Smooth muscle cell (in vitro differentiated cells): ENCODE measurements around the gene EXD3. TPM values are rescaled to one million over a fixed set of nuclear protein-coding genes. Genes with fewer than 3 reads are reported as not detected.

Experiments
- DNase-seq: peaks from one replicate; lab custom pipeline; 2025; ENCODE audit not compliant: unreplicated experiment; lab: John Stamatoyannopoulos, UW
- H2AFZ ChIP-seq: fragments of 200-600 bp; sonication (generic); 2 replicates; pipeline ENCODE4 v1.6.0; 2016; ENCODE audit warnings: antibody characterized with exemption, low read depth, mild to moderate bottlenecking
- H3F3A ChIP-seq: fragments of 200-600 bp; sonication (generic); 2 replicates; pipeline ENCODE4 v1.6.0; 2017; ENCODE audit warnings: antibody characterized with exemption, low read depth
- H3K27ac ChIP-seq: fragments of 200-600 bp; sonication (generic); 2 replicates; pipeline ENCODE4 v1.5.1; 2016; ENCODE audit warnings: low read depth, mild to moderate bottlenecking
- H3K27me3 ChIP-seq: fragments of 200-600 bp; sonication (generic); 2 replicates; pipeline ENCODE4 v1.6.1; 2016; ENCODE audit warnings: low read depth, mild to moderate bottlenecking
- H3K36me3 ChIP-seq: fragments of 200-600 bp; sonication (generic); 2 replicates; pipeline ENCODE4 v1.5.1; 2016; ENCODE audit warnings: low read depth
- H3K4me1 ChIP-seq: fragments of 200-600 bp; sonication (generic); 2 replicates; pipeline ENCODE4 v1.5.1; 2016; ENCODE audit warnings: low read depth
- H3K4me2 ChIP-seq: fragments of 200-600 bp; sonication (generic); 2 replicates; pipeline ENCODE4 v1.6.0; 2016; ENCODE audit warnings: mild to moderate bottlenecking
- H3K4me3 ChIP-seq: fragments of 200-600 bp; sonication (generic); 2 replicates; pipeline ENCODE4 v1.5.1; 2016; ENCODE audit warnings: mild to moderate bottlenecking
- H3K79me2 ChIP-seq: fragments of 200-600 bp; sonication (generic); 2 replicates; pipeline ENCODE4 v1.6.0; 2016; ENCODE audit warnings: low read depth, mild to moderate bottlenecking
- H3K9ac ChIP-seq: fragments of 200-600 bp; sonication (generic); 2 replicates; pipeline ENCODE4 v1.6.0; 2016; ENCODE audit warnings: low read depth
- H3K9me3 ChIP-seq: fragments of 200-600 bp; sonication (generic); replicated peaks from 2 replicates; pipeline ENCODE4 v1.5.1; 2016; ENCODE audit warnings: low read depth
- H4K20me1 ChIP-seq: fragments of 200-600 bp; sonication (generic); 2 replicates; pipeline ENCODE4 v1.6.0; 2016; ENCODE audit warnings: low read depth
- CTCF ChIP-seq: fragments of 200-600 bp; sonication (generic); IDR thresholded peaks from 2 replicates; pipeline ENCODE4 v1.5.1; 2017; ENCODE audit warnings: borderline replicate concordance, mild to moderate bottlenecking, antibody characterized with exemption; ENCODE audit not compliant: insufficient read depth, poor library complexity, severe bottlenecking
- WGBS: methylation state at CpG from one replicate; pipeline ENCODE4 v1.1.7; 2016; ENCODE audit warnings: low lambda C conversion rate; 5-methylcytosine and 5-hydroxymethylcytosine counted together
- polyA plus RNA-seq: library from polyadenylated mRNA; unstranded; fragments of >200 nt; fragmentation: Nextera tagmentation; extraction: Ambion mirVana; gene quantifications from 2 replicates; pipeline ENCODE4 v1.2.1, GENCODE V29; 2016
- total RNA-seq: library from RNA; depleted of rRNA; stranded (reverse); fragments of >200 nt; gene quantifications from 2 replicates; pipeline ENCODE4 v1.2.3, GENCODE V29; 2014

The EXD3 gene
- total and polyA plus RNA-seq, 2 experiments from 2014 or later = 3.1 to 15.7 TPM

- Histone ChIP-seq H3K9me3 (no peaks in the 10 kb centered on the region), H2AFZ (no peak overlapping the region), H3K27ac (peak overlapping the region; percentile 52), H3K27me3 (no peaks in the 10 kb centered on the region), H3K4me1 (peaks cover 26% of the 10 kb centered on the region), H3K36me3 (no peaks in the 10 kb centered on the region), H3K4me3 (no peak overlapping the region), H3K4me2 (no peak overlapping the region), H3F3A (no peaks in the 10 kb centered on the region), H3K79me2 (no peaks in the 10 kb centered on the region), H3K9ac (no peak overlapping the region), H4K20me1 (no peaks in the 10 kb centered on the region)
- DNase-seq = no peak
- WGBS = 86% methylated on average over 18 of the region's 20 CpGs
- no peak for TF ChIP-seq CTCF
Observed at GRCh38 chr9:137310189-137311052, 112.5 kb downstream of the EXD3 start.

GRCh38 chr9:137309368-137310188, 113.4 kb downstream of the EXD3 start:
- WGBS = 92% methylated on average over 12 of the region's 15 CpGs
- no peak for DNase-seq
- no peaks in the 10 kb centered on the region for H3F3A ChIP-seq
- no peak overlapping the region for H2AFZ ChIP-seq
- H3K79me2 ChIP-seq = no peaks in the 10 kb centered on the region
- no peak overlapping the region for H3K9ac ChIP-seq
- H3K27ac ChIP-seq = no peak overlapping the region
- peaks cover 25% of the 10 kb centered on the region for H3K4me1 ChIP-seq
- H3K4me2 ChIP-seq = no peak overlapping the region
- no peak overlapping the region for H3K4me3 ChIP-seq
- H3K9me3 ChIP-seq = no peaks in the 10 kb centered on the region
- no peak for TF ChIP-seq CTCF
- no peaks in the 10 kb centered on the region for H4K20me1 ChIP-seq
- H3K27me3 ChIP-seq = no peaks in the 10 kb centered on the region
- no peaks in the 10 kb centered on the region for H3K36me3 ChIP-seq

- TF ChIP-seq CTCF = no peak
- Histone ChIP-seq H3K27me3 (no peaks in the 10 kb centered on the region), H3K4me1 (peaks cover 21% of the 10 kb centered on the region), H4K20me1 (no peaks in the 10 kb centered on the region), H3K4me2 (no peak overlapping the region), H3K79me2 (no peaks in the 10 kb centered on the region), H3F3A (no peaks in the 10 kb centered on the region), H3K27ac (no peak overlapping the region), H3K4me3 (no peak overlapping the region), H3K9me3 (no peaks in the 10 kb centered on the region), H2AFZ (no peak overlapping the region), H3K36me3 (no peaks in the 10 kb centered on the region), H3K9ac (no peak overlapping the region)
- WGBS = 84% methylated on average over 17 of the region's 20 CpGs
- DNase-seq = no peak
Observed at GRCh38 chr9:137308057-137308619, 114.8 kb downstream of the EXD3 start.
